DOHH2 (cell line): ENCODE data around the gene TRABD2A.

ENCODE experiments used
- H3F3A ChIP-seq: fragments of 200-600 bp; sonication (generic), shearing (Covaris generic); 2 replicates; pipeline ENCODE4 v1.6.0; 2016; ENCODE audit warnings: antibody characterized with exemption, mild to moderate bottlenecking; ENCODE audit not compliant: control insufficient read depth, insufficient read depth
- H3K27ac ChIP-seq: fragments of 200-600 bp; sonication (generic); 2 replicates; pipeline ENCODE4 v1.5.1; 2014; ENCODE audit warnings: low read depth, mild to moderate bottlenecking, low read length, moderate library complexity
- H3K27me3 ChIP-seq: fragments of 200-600 bp; sonication (generic); 2 replicates; pipeline ENCODE4 v1.6.1; 2014; ENCODE audit warnings: mild to moderate bottlenecking, low read length, mixed read lengths; ENCODE audit not compliant: control insufficient read depth
- H3K36me3 ChIP-seq: fragments of 200-600 bp; sonication (generic); 2 replicates; pipeline ENCODE4 v1.6.1; 2014; ENCODE audit warnings: mild to moderate bottlenecking, low read length, moderate library complexity, mixed read lengths; ENCODE audit not compliant: control insufficient read depth
- H3K4me1 ChIP-seq: fragments of 200-600 bp; sonication (generic); 2 replicates; pipeline ENCODE4 v1.6.1; 2014; ENCODE audit warnings: mild to moderate bottlenecking, low read length, mixed read lengths; ENCODE audit not compliant: control insufficient read depth
- H3K4me2 ChIP-seq: fragments of 200-600 bp; sonication (generic); 2 replicates; pipeline ENCODE4 v1.6.0; 2014; ENCODE audit warnings: mild to moderate bottlenecking, low read length, moderate library complexity
- H3K4me3 ChIP-seq: fragments of 200-600 bp; sonication (generic); 2 replicates; pipeline ENCODE4 v1.5.1; 2014; ENCODE audit warnings: mild to moderate bottlenecking, low read length, mixed read lengths
- H3K79me2 ChIP-seq: fragments of 200-600 bp; sonication (generic); 2 replicates; pipeline ENCODE4 v1.6.1; 2014; ENCODE audit warnings: mild to moderate bottlenecking, low read length, mixed read lengths; ENCODE audit not compliant: control insufficient read depth
- H3K9me2 ChIP-seq: fragments of 200-600 bp; sonication (generic); replicated peaks from 2 replicates; pipeline ENCODE4 v1.6.1; 2014; ENCODE audit warnings: mild to moderate bottlenecking, low read length, mixed read lengths; ENCODE audit not compliant: control insufficient read depth
- H3K9me3 ChIP-seq: fragments of 200-600 bp; sonication (generic); 2 replicates; pipeline ENCODE4 v1.6.1; 2014; ENCODE audit warnings: antibody characterized with exemption, low read length, mixed read lengths; ENCODE audit not compliant: control insufficient read depth, insufficient read depth
- H4K20me1 ChIP-seq: fragments of 200-600 bp; sonication (generic); 2 replicates; pipeline ENCODE4 v1.6.0; 2014; ENCODE audit warnings: low read depth, mild to moderate bottlenecking, antibody characterized with exemption, low read length, moderate library complexity; ENCODE audit not compliant: control insufficient read depth, insufficient read depth
- EZH2phosphoT487 ChIP-seq: fragments of 200-600 bp; sonication (generic); IDR thresholded peaks from 2 replicates; pipeline ENCODE4 v1.6.1; 2017; ENCODE audit warnings: borderline replicate concordance, mild to moderate bottlenecking, antibody characterized with exemption, low read length, moderate library complexity, mixed read lengths
- TF ChIP-seq, protein P1 (sequence below): fragments of 200-600 bp; sonication (generic); IDR thresholded peaks from one replicate; pipeline ENCODE4 v1.5.1; 2014; ENCODE audit warnings: antibody characterized with exemption, mild to moderate bottlenecking, low read depth, low read length; ENCODE audit not compliant: poor library complexity, severe bottlenecking

Gene TRABD2A

DNA sequence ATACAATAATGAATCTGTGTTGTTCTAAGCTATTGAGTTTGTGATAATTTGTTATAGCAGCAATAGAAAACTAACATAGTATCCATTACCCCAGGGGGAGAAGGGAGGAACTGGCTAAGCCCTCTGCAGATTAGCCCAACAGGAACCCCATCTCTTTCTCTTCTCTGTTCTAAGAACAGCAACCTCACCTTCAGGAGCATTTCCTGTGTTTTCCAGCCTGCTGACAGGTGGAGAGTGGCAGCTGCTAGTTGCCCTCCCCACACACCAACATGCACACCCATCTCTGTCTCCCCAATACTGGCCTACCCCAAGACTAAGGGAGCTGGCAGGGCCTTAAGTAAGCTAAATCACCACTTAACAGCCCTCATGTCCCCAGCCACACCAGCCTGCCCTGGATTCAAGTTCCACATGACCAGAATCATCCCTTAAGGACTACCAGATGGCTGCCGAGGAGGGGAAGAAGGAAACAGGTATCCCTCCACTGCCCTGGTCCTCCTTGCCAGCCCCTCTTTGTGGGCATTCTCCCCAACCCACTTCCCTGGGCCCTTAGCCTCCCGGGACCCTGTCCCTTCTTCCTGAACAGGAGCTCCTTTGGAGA lies 52.8 kb downstream of the TRABD2A start:
- no peak overlapping the region for H3K4me3 ChIP-seq
- no peak overlapping the region for H3K4me2 ChIP-seq
- no peak overlapping the region for H3K27ac ChIP-seq
- H3K36me3 ChIP-seq = no peaks in the 10 kb centered on the region
- no peaks in the 10 kb centered on the region for H4K20me1 ChIP-seq
- H3K9me2 ChIP-seq = no peaks in the 10 kb centered on the region
- TF ChIP-seq, protein P1, sequence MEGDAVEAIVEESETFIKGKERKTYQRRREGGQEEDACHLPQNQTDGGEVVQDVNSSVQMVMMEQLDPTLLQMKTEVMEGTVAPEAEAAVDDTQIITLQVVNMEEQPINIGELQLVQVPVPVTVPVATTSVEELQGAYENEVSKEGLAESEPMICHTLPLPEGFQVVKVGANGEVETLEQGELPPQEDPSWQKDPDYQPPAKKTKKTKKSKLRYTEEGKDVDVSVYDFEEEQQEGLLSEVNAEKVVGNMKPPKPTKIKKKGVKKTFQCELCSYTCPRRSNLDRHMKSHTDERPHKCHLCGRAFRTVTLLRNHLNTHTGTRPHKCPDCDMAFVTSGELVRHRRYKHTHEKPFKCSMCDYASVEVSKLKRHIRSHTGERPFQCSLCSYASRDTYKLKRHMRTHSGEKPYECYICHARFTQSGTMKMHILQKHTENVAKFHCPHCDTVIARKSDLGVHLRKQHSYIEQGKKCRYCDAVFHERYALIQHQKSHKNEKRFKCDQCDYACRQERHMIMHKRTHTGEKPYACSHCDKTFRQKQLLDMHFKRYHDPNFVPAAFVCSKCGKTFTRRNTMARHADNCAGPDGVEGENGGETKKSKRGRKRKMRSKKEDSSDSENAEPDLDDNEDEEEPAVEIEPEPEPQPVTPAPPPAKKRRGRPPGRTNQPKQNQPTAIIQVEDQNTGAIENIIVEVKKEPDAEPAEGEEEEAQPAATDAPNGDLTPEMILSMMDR = no peak
- no peak for TF ChIP-seq EZH2phosphoT487
- H3K27me3 ChIP-seq = no peaks in the 10 kb centered on the region
- H3K79me2 ChIP-seq = no peaks in the 10 kb centered on the region
- no peaks in the 10 kb centered on the region for H3K9me3 ChIP-seq
- H3K4me1 ChIP-seq = no peaks in the 10 kb centered on the region
- H3F3A ChIP-seq = no peaks in the 10 kb centered on the region

DNA sequence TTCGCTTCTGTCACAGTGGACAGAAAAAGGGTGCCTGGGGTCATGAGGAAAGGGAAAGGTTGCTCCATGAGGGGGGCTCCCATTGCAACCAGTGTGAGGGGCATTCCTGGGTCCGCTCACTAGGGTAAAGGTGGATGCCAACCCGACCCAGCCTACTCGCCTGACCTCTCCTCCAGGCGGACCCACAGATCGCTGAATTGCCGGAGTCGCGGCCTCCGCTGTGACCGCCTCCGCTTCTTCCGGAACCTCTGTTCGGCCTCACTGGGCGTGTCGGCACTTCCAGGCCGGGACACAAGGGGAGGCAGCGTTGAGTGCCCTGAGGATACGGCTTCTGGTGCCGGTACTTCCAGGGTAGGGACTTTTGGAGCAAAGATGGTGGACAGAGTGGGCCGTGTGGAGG lies 57.1 kb downstream of the TRABD2A start:
- H3K27ac ChIP-seq = no peak overlapping the region
- H3K27me3 ChIP-seq = no peaks in the 10 kb centered on the region
- H3K4me2 ChIP-seq = no peak overlapping the region
- H3K9me3 ChIP-seq = no peaks in the 10 kb centered on the region
- H4K20me1 ChIP-seq = no peaks in the 10 kb centered on the region
- no peaks in the 10 kb centered on the region for H3K79me2 ChIP-seq
- no peak overlapping the region for H3K4me3 ChIP-seq
- no peaks in the 10 kb centered on the region for H3K36me3 ChIP-seq
- no peaks in the 10 kb centered on the region for H3F3A ChIP-seq
- TF ChIP-seq, protein P1 = no peak
- TF ChIP-seq EZH2phosphoT487 = no peak
- H3K4me1 ChIP-seq = no peaks in the 10 kb centered on the region
- no peaks in the 10 kb centered on the region for H3K9me2 ChIP-seq

DNA sequence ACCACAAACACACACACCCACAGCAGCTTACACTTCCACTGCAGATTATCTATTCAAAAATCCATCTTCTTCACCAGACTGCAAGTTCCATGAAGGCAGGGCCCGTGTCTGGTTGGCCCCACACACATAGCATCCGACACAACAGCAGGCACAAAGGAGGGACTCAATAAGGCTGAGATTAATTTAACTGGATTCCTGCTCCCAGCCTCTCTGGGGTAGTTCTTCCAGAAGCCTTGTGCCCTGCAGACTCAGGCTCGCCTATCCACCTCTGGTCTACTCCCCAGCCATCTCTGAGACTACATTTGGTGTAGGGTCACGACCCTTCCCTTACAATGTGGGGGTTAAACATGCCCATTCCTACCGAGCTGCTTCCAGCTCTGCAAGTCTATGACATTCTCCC lies 57.7 kb downstream of the TRABD2A start:
- Histone ChIP-seq H4K20me1 (no peaks in the 10 kb centered on the region), H3K79me2 (no peaks in the 10 kb centered on the region), H3K27ac (no peak overlapping the region), H3K4me2 (no peak overlapping the region), H3K9me3 (no peaks in the 10 kb centered on the region), H3F3A (no peaks in the 10 kb centered on the region), H3K36me3 (no peaks in the 10 kb centered on the region), H3K4me3 (no peak overlapping the region), H3K9me2 (no peaks in the 10 kb centered on the region), H3K27me3 (no peaks in the 10 kb centered on the region), H3K4me1 (no peaks in the 10 kb centered on the region)
- TF ChIP-seq, protein P1 = no peak
- TF ChIP-seq EZH2phosphoT487 = no peak

DNA sequence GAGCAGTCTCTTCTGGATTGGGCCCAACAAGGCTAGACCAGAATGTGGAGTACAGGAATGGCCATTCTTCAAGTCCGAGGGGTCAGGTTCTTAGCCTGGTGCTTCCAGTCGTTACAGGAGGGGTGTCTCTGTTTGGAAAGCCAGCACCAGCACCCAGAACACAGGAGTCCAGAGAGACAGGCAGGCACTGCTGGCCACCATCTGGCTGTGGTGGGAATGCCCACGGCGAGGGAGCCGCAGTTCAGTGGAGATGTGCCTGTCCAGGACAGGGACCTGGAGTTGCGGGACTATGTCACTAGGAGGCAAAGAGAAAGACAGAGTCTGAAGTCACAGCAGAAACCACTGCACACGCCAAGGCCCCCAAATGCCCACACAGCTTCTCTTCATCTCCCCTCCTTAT lies 59.1 kb downstream of the TRABD2A start:
- Histone ChIP-seq H3K36me3 (no peaks in the 10 kb centered on the region), H3K9me2 (no peaks in the 10 kb centered on the region), H4K20me1 (no peaks in the 10 kb centered on the region), H3F3A (no peaks in the 10 kb centered on the region), H3K4me3 (no peak overlapping the region), H3K4me1 (peaks cover 11% of the 10 kb centered on the region), H3K27ac (no peak overlapping the region), H3K27me3 (no peaks in the 10 kb centered on the region), H3K79me2 (no peaks in the 10 kb centered on the region), H3K4me2 (no peak overlapping the region), H3K9me3 (no peaks in the 10 kb centered on the region)
- no peak for TF ChIP-seq EZH2phosphoT487
- TF ChIP-seq, protein P1 = no peak
